ENCODE measurements around the gene ATG16L2. TPM values are rescaled to one million over a fixed set of nuclear protein-coding genes. Genes with fewer than 3 reads are reported as not detected.

ATG16L2 gene
- total RNA-seq, 1 donor from 2014 or later = 14.4 TPM

DNA sequence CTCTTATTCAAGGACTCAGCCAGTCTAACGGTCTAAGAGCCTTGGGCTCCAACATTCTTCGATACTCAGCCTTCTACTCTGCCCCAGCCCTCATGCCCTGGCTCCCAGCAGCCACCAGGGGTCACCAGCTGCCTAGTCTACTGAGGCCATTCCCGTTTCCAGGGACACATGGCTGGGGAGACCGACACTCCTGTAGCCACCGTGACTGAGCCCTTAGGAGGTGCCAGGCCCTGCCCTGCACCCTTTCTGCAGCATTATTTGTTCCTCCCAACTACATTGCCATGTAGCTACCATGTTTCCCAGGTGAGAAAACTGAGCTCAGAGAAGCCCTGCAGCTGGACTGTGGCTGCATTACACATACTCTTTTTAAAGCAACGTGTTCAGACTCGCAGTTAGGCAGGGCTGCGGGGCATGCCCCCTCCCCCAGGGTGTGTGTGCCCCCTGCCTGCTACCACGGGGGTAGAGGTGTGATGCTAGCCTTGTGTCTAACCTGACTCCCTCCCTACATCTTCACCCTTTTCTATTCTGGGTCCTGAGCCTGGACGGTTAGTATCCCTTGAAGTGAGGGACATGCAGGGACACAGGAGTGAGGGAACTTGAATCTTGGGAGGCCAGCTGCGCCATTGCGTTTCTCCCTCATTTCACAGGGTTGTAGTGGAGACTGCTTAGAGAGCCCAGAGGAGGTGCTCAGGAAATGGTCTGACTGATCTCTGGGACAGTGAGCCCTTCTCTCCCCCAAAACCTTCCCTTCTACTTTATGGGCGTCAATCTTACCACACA, 17.5 kb downstream of the ATG16L2 start:
- intact Hi-C loops (cut with micrococcal nuclease) = loop anchor here (5.0 kb wide), 1 partner anchor 346 kb away; no protein-coding TSS in a partner anchor
- Histone ChIP-seq H3K4me3 (no peak overlapping the region), H3K27ac (replicated peaks) (peak overlapping the region; percentile 95), H3K4me1 (peaks cover 72% of the 10 kb centered on the region), H3K36me3 (no peaks in the 10 kb centered on the region), H3K27me3 (ENCODE audit: low read depth) (no peaks in the 10 kb centered on the region), H3K9me3 (replicated peaks) (no peaks in the 10 kb centered on the region)
- peak; percentile 87 for DNase-seq
- TF ChIP-seq, protein P1, sequence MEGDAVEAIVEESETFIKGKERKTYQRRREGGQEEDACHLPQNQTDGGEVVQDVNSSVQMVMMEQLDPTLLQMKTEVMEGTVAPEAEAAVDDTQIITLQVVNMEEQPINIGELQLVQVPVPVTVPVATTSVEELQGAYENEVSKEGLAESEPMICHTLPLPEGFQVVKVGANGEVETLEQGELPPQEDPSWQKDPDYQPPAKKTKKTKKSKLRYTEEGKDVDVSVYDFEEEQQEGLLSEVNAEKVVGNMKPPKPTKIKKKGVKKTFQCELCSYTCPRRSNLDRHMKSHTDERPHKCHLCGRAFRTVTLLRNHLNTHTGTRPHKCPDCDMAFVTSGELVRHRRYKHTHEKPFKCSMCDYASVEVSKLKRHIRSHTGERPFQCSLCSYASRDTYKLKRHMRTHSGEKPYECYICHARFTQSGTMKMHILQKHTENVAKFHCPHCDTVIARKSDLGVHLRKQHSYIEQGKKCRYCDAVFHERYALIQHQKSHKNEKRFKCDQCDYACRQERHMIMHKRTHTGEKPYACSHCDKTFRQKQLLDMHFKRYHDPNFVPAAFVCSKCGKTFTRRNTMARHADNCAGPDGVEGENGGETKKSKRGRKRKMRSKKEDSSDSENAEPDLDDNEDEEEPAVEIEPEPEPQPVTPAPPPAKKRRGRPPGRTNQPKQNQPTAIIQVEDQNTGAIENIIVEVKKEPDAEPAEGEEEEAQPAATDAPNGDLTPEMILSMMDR (IDR thresholded peaks at IDR 0.05; ENCODE audit: borderline replicate concordance) = peak; percentile 97

DNA sequence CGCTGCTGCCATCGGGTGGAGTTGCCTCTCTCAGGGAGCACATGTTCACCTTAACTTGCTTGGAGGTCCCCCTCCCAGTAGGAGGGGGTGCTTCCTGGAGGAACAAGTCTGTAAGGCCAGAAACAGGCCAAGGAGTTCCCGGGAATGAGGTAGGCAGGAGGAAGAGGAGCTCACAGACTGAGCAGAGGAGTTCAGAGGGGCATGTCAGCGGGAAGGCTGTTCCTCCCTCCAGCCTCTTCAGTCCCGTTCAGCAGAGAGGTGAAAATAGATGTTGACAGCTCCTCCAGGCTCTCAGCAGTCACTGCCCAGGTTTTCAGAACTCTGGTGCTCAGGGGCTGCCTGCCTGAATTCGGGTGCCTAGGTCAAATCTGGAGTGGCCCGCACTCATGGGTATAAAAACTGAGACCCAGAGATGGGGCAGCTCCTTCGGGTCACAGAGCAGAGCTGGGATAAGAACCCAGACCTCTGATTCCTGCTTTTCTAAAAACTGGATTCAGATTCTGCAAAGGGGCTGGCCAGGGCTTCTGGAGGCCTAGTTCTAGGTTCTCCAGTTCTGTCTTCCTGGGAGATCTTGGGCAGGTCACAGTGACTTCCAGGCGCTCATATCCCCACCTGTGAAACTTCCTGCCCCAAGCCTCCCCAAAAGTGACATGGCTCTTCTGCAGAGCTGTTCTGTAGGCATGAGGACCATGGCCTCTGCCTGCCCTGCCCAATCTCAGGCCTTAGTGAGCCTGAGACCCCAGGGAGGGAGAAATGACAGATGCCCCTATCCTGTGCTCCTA, 18.3 kb downstream of the ATG16L2 start:
- DNase-seq = no peak
- Histone ChIP-seq H3K4me3 (no peak overlapping the region), H3K36me3 (peaks cover 4% of the 10 kb centered on the region), H3K9me3 (replicated peaks) (no peaks in the 10 kb centered on the region), H3K27me3 (ENCODE audit: low read depth) (no peaks in the 10 kb centered on the region), H3K27ac (replicated peaks) (peak overlapping the region; percentile 95), H3K4me1 (peaks cover 76% of the 10 kb centered on the region)
- intact Hi-C loops (cut with micrococcal nuclease) = loop anchor here (5.0 kb wide), 1 partner anchor 345 kb away; no protein-coding TSS in a partner anchor
- TF ChIP-seq, protein P1 (IDR thresholded peaks at IDR 0.05; ENCODE audit: borderline replicate concordance) = no peak

DNA sequence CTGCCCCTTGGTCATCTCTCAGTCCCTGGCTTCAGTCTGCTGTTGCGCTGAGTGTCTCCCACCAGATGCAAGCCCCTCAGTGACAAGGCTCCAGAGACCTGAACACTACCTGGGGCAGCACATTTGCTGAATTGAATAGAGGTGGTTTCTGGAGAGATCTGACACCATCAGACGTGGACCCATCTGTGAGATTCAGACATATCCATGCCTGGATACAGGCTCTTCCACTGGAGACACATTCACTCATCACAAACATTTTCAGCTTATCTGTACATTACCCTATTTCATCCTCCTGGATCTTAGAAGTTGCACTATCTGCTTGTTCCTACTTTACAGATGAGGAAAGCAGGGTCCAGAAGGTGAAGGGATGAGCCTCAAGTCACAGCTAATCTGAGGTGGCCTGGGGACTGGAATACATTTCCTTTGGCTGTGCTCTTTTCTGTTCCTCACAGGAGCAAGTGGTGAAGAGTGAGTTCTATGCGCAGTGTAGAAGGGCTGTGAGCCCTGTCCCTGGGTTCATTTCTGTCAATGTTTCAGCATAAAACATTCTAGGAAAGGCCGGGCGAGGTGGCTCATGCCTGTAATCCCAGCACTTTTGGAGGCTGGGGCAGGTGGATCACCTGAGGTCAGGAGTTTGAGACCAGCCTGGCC, 19.0 kb downstream of the ATG16L2 start:
- TF ChIP-seq, protein P1 (IDR thresholded peaks at IDR 0.05; ENCODE audit: borderline replicate concordance) = no peak
- no peak for DNase-seq
- Histone ChIP-seq H3K36me3 (peaks cover 11% of the 10 kb centered on the region), H3K9me3 (replicated peaks) (no peaks in the 10 kb centered on the region), H3K27me3 (ENCODE audit: low read depth) (no peaks in the 10 kb centered on the region), H3K4me1 (peaks cover 76% of the 10 kb centered on the region), H3K4me3 (no peak overlapping the region), H3K27ac (replicated peaks) (peak overlapping the region; percentile 95)
- intact Hi-C loops (cut with micrococcal nuclease) = loop anchor here (5.0 kb wide), 1 partner anchor 344 kb away; no protein-coding TSS in a partner anchor

DNA sequence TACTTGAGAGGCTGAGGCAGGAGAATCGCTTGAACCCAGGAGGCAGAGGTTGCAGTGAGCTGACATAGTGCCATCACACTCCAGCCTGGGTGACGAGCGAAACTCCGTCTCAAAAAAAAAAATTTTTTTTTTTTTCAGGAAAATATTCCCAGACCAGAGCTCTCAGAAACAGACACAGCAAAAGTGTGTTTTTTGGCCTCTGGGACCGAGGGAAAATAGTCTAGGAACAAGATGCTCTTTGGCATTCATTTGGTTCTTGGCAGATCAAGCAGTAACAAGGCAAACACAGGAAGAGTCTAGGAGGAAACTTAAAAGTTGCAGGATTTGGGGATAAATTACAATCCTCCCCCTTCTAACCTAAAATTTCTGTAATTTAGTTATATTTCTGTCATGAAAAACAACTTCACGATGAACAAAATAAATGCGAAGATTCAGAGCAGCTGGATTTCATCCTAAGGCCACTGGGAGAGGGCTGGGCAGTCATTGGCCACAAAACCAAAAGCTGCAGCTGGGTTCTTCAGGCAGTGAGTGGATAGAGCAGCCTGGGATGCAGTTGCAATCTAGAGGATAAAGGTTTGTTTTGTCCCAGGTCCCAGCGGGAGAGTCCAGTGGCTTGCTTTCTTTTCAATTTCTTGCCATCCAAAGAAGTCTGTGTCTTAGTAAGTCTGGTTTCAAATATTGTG, 19.7 kb downstream of the ATG16L2 start:
- no peak overlapping the region for H3K4me3 ChIP-seq
- no peaks in the 10 kb centered on the region for H3K9me3 ChIP-seq (replicated peaks)
- peaks cover 80% of the 10 kb centered on the region for H3K4me1 ChIP-seq
- intact Hi-C loops (cut with micrococcal nuclease) = loop anchor here (5.0 kb wide), 1 partner anchor 343 kb away; no protein-coding TSS in a partner anchor
- TF ChIP-seq, protein P1 (IDR thresholded peaks at IDR 0.05; ENCODE audit: borderline replicate concordance) = no peak
- DNase-seq = no peak
- H3K36me3 ChIP-seq = peaks cover 17% of the 10 kb centered on the region
- peak overlapping the region; percentile 95 for H3K27ac ChIP-seq (replicated peaks)
- H3K27me3 ChIP-seq (ENCODE audit: low read depth) = no peaks in the 10 kb centered on the region

DNA sequence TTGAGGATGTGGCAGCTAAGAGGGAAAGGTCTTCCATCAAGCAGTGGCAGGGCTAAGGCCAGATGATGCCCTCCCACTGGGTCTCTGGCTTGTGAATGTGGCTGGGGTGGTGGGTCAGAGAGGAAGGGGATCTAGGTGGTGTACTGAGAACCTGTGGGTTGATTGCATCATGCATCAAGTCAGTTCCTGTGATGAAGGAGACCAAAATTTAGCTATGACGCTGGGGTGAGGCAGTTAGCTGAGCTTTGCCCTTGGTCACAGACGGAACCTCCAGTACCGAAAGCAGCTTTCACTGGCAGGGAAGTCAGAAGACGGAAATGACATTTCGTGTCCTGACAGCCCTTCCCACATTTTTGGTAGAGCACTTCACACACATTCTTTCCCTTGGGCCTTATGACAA, 20.7 kb downstream of the ATG16L2 start:
- Histone ChIP-seq H3K36me3 (peaks cover 27% of the 10 kb centered on the region), H3K4me3 (peak overlapping the region; percentile 19), H3K4me1 (peaks cover 84% of the 10 kb centered on the region), H3K27ac (replicated peaks) (peak overlapping the region; percentile 95), H3K9me3 (replicated peaks) (no peaks in the 10 kb centered on the region), H3K27me3 (ENCODE audit: low read depth) (no peaks in the 10 kb centered on the region)
- TF ChIP-seq, protein P1 (IDR thresholded peaks at IDR 0.05; ENCODE audit: borderline replicate concordance) = no peak
- DNase-seq = no peak
- intact Hi-C loops (cut with micrococcal nuclease) = loop anchor here (5.0 kb wide), 1 partner anchor 342 kb away; no protein-coding TSS in a partner anchor

Measured in left ventricle myocardium inferior (tissue), 1 donor.